ENCODE results near the gene TUBG2. TPM values are rescaled to one million over a fixed set of nuclear protein-coding genes. Genes with fewer than 3 reads are reported as not detected.

Gene TUBG2
- total RNA-seq, 1 donor from 2014 or later = 18.7 TPM

- no peak for DNase-seq (ENCODE audit: extremely low read depth, low read depth, low spot score)
These were observed 35.4 kb downstream of the TUBG2 start for GRCh38 chr17:42694524-42694923.

- no peak for DNase-seq (ENCODE audit: extremely low read depth, low read depth, low spot score)
These were observed 36.4 kb downstream of the TUBG2 start for GRCh38 chr17:42695500-42695899.

- no peak for DNase-seq (ENCODE audit: extremely low read depth, low read depth, low spot score)
These were observed 38.2 kb downstream of the TUBG2 start for GRCh38 chr17:42697108-42697811.

- DNase-seq (ENCODE audit: extremely low read depth, low read depth, low spot score) = no peak
These were observed 39.8 kb downstream of the TUBG2 start for GRCh38 chr17:42698736-42699414.

- no peak for DNase-seq (ENCODE audit: extremely low read depth, low read depth, low spot score)
These were observed 40.3 kb downstream of the TUBG2 start for GRCh38 chr17:42699415-42699740.

GRCh38 chr17:42700586-42701289 lies 41.7 kb downstream of the TUBG2 start:
- DNase-seq (ENCODE audit: extremely low read depth, low read depth, low spot score) = no peak

GRCh38 chr17:42702446-42702845 lies 43.4 kb downstream of the TUBG2 start:
- no peak for DNase-seq (ENCODE audit: extremely low read depth, low read depth, low spot score)

- DNase-seq (ENCODE audit: extremely low read depth, low read depth, low spot score) = no peak
These were observed 45.4 kb downstream of the TUBG2 start for GRCh38 chr17:42704490-42704836.

GRCh38 chr17:42704837-42705494 lies 45.9 kb downstream of the TUBG2 start:
- DNase-seq (ENCODE audit: extremely low read depth, low read depth, low spot score) = no peak

- no peak for DNase-seq (ENCODE audit: extremely low read depth, low read depth, low spot score)
These were observed 47.6 kb downstream of the TUBG2 start for GRCh38 chr17:42706732-42707131.

GRCh38 chr17:42708588-42708987 lies 49.5 kb downstream of the TUBG2 start:
- no peak for DNase-seq (ENCODE audit: extremely low read depth, low read depth, low spot score)

GRCh38 chr17:42709561-42709960 lies 50.5 kb downstream of the TUBG2 start:
- DNase-seq (ENCODE audit: extremely low read depth, low read depth, low spot score) = no peak

Other genes with a start within 250 kb of the TUBG2 start
- gene CAVIN1, start 236.0 kb upstream of the TUBG2 start, total RNA-seq = 741 and 765 TPM in 2 replicates
- gene ATP6V0A1, start 200.4 kb upstream of the TUBG2 start, total RNA-seq = 41.0 and 44.1 TPM in 2 replicates
- 88.8 and 103 TPM in 2 replicates for gene NAGLU, start 123.0 kb upstream of the TUBG2 start, total RNA-seq
- 0.44 and 1.1 TPM in 2 replicates for gene HSD17B1, start 106.4 kb upstream of the TUBG2 start, total RNA-seq
- 30.3 and 30.8 TPM in 2 replicates for gene COASY, start 97.1 kb upstream of the TUBG2 start, total RNA-seq
- 27.1 and 30.0 TPM in 2 replicates for gene MLX, start 92.2 kb upstream of the TUBG2 start, total RNA-seq
- gene PSMC3IP, start 81.6 kb upstream of the TUBG2 start, total RNA-seq = 2.7 and 5.2 TPM in 2 replicates
- gene RETREG3, start 49.9 kb upstream of the TUBG2 start, total RNA-seq = 47.4 and 52.6 TPM in 2 replicates
- gene TUBG1, start 49.6 kb upstream of the TUBG2 start, total RNA-seq = 58.9 and 75.8 TPM in 2 replicates
- gene PLEKHH3, start 17.7 kb downstream of the TUBG2 start, total RNA-seq = 12.2 and 15.6 TPM in 2 replicates
- 0.34 and 1.4 TPM in 2 replicates for gene CCR10, start 22.6 kb downstream of the TUBG2 start, total RNA-seq
- gene CNTNAP1, start 23.2 kb downstream of the TUBG2 start, total RNA-seq = 17.6 and 17.9 TPM in 2 replicates
- 10.4 and 20.0 TPM in 2 replicates for gene EZH1, start 85.8 kb downstream of the TUBG2 start, total RNA-seq
- 6.3 and 23.7 TPM in 2 replicates for gene RAMP2, start 101.9 kb downstream of the TUBG2 start, total RNA-seq
- gene VPS25, start 114.2 kb downstream of the TUBG2 start, total RNA-seq = 67.1 and 82.4 TPM in 2 replicates
- 8.8 and 10.4 TPM in 2 replicates for gene WNK4, start 121.3 kb downstream of the TUBG2 start, total RNA-seq
- gene COA3, start 139.4 kb downstream of the TUBG2 start, total RNA-seq = 48.7 and 65.7 TPM in 2 replicates
- gene CNTD1, start 139.6 kb downstream of the TUBG2 start, total RNA-seq = 0.29 TPM in 1 of 2 replicates, not detected in the other
- 70.7 and 115 TPM in 2 replicates for gene BECN1, start 165.0 kb downstream of the TUBG2 start, total RNA-seq
- 127 and 130 TPM in 2 replicates for gene PSME3, start 174.1 kb downstream of the TUBG2 start, total RNA-seq
- 1.8 and 2.0 TPM in 2 replicates for gene AOC2, start 185.3 kb downstream of the TUBG2 start, total RNA-seq
- 0.05 and 0.82 TPM in 2 replicates for gene AOC3, start 191.9 kb downstream of the TUBG2 start, total RNA-seq
- gene G6PC1, start 241.5 kb downstream of the TUBG2 start, total RNA-seq = not detected in 2 replicates

Measured in glomerular endothelial cell (primary cell).